HepG2 (cell line): ENCODE results near the gene COQ7. TPM values are rescaled to one million over a fixed set of nuclear protein-coding genes. Genes with fewer than 3 reads are reported as not detected.
A peak's percentile ranks its signal among the peaks of the same experiment; 100 is the strongest.

ENCODE experiments used
- ARID4A ChIP-seq: sonication (generic); formaldehyde crosslinking; IDR thresholded peaks from 2 replicates; pipeline ENCODE4 v1.5.0; 2020; ENCODE audit warnings: mild to moderate bottlenecking, missing genetic modification reagents, borderline replicate concordance
- ARNT2 ChIP-seq: sonication (generic); formaldehyde crosslinking; IDR thresholded peaks from 2 replicates; pipeline ENCODE4 v1.8.0; 2022; ENCODE audit warnings: mild to moderate bottlenecking, low read depth, missing genetic modification reagents, moderate library complexity
- KLF12 ChIP-seq: sonication (generic); formaldehyde crosslinking; IDR thresholded peaks from 2 replicates; pipeline ENCODE4 v1.4.0; 2020; ENCODE audit warnings: missing genetic modification reagents, borderline replicate concordance
- SIX1 ChIP-seq: sonication (generic); formaldehyde crosslinking; IDR thresholded peaks from 2 replicates; pipeline ENCODE4 v1.4.0; 2020; ENCODE audit warnings: missing genetic modification reagents, borderline replicate concordance
- SRSF1 ChIP-seq: fragments of 200-400 bp; formaldehyde crosslinking; optimal IDR thresholded peaks from 2 replicates; pipeline ENCODE3; 2017; ENCODE audit warnings: mild to moderate bottlenecking, low read depth, low read length, moderate library complexity
- SRSF4 ChIP-seq: fragments of 200-400 bp; formaldehyde crosslinking; IDR thresholded peaks from one replicate; pipeline ENCODE4 v1.6.1; 2018; ENCODE audit warnings: mild to moderate bottlenecking, low read depth, low read length, moderate library complexity; ENCODE audit not compliant: poor library complexity, severe bottlenecking
- U2AF2 ChIP-seq: fragments of 200-400 bp; formaldehyde crosslinking; IDR thresholded peaks from 2 replicates; pipeline ENCODE4 v1.6.1; 2017; ENCODE audit warnings: low read depth, mild to moderate bottlenecking, low read length
- ZMYM3 ChIP-seq: sonication (generic); formaldehyde crosslinking; IDR thresholded peaks from 2 replicates; pipeline ENCODE4 v1.5.1; 2020; ENCODE audit warnings: mild to moderate bottlenecking, missing genetic modification reagents
- ZNF138 ChIP-seq: sonication (generic); formaldehyde crosslinking; IDR thresholded peaks from 2 replicates; pipeline ENCODE4 v1.5.0; 2020; ENCODE audit warnings: mild to moderate bottlenecking, low read depth, missing genetic modification reagents
- ZNF34 ChIP-seq: sonication (generic); formaldehyde crosslinking; IDR thresholded peaks from 2 replicates; pipeline ENCODE4 v1.4.0; 2020; ENCODE audit warnings: mild to moderate bottlenecking, missing genetic modification reagents, borderline replicate concordance
- ZNF407 ChIP-seq: sonication (generic); formaldehyde crosslinking; IDR thresholded peaks from one replicate; pipeline ENCODE4 v1.5.1; 2020; ENCODE audit warnings: mild to moderate bottlenecking, missing genetic modification reagents; ENCODE audit errors: not compliant biosample characterization
- ZNF501 ChIP-seq: sonication (generic); formaldehyde crosslinking; IDR thresholded peaks from 2 replicates; pipeline ENCODE4 v1.5.1; 2020; ENCODE audit warnings: mild to moderate bottlenecking, moderate library complexity, missing genetic modification reagents
- ZNF543 ChIP-seq: sonication (generic); formaldehyde crosslinking; IDR thresholded peaks from 2 replicates; pipeline ENCODE4 v1.4.0; 2020; ENCODE audit warnings: mild to moderate bottlenecking, missing genetic modification reagents
- ZNF556 ChIP-seq: sonication (generic); formaldehyde crosslinking; IDR thresholded peaks from 2 replicates; pipeline ENCODE4 v1.4.0; 2020; ENCODE audit warnings: mild to moderate bottlenecking, missing genetic modification reagents, borderline replicate concordance
- ZNF747 ChIP-seq: sonication (generic); formaldehyde crosslinking; IDR thresholded peaks from 2 replicates; pipeline ENCODE4 v1.8.1; 2023; ENCODE audit warnings: missing genetic modification reagents, mild to moderate bottlenecking, borderline replicate concordance
- polyA plus RNA-seq, 8 experiments: library from polyadenylated mRNA; depleted of rRNA in 3 of 8; stranded (reverse) in 7 of 8; unstranded in 1 of 8; fragments of >200 nt; fragmentation: Illumina TruSeq in 4 of 8; extraction: Trizol in 4 of 8; gene quantifications; 2 replicates each; pipeline versions ENCODE4 v1.2.1 to v1.2.3, GENCODE V29; 2011 to 2016; ENCODE audit warnings: low read depth in 4 of 8, missing spikeins in 1 of 8, mixed read lengths in 1 of 8; ENCODE audit not compliant: insufficient read depth in 1 of 8
- total RNA-seq, 5 experiments: library from RNA; depleted of rRNA; stranded (reverse); fragments of >200 nt; fragmentation: Illumina TruSeq; extraction: Trizol; gene quantifications; 2 replicates each; pipeline ENCODE4 v1.2.3, GENCODE V29; 2016; ENCODE audit warnings: low read depth in 1 of 5

COQ7 gene
- total and polyA plus RNA-seq, 2 of the 13 experiments (the other 11 are each of a cell fraction or from before 2014, with no cell fraction given) = 20.1 to 45.7 TPM

- TF ChIP-seq ZNF407 (peak; percentile 69), SIX1 (0 out of 2 replicates have a peak, but pooled peaks have one; percentile 22), ZNF543 (peak; percentile 94), SRSF1 (peak; percentile 94), ZNF556 (peak; percentile 89), ARID4A (CRISPR knock-in tag) (peak; percentile 60; the same call in 1 of the 2 replicates), ZMYM3 (CRISPR knock-in tag) (peak; percentile 85; the same call in 1 of the 2 replicates), ZNF138 (CRISPR knock-in tag) (no peak; the same call in 1 of the 2 replicates), ZNF34 (CRISPR knock-in tag) (no peak), KLF12 (CRISPR knock-in tag) (peak; percentile 95; the same call in 1 of the 2 replicates), ZNF747 (CRISPR knock-in tag) (peak; percentile 84; the same call in 1 of the 2 replicates), ARNT2 (CRISPR knock-in tag) (peak; percentile 91), U2AF2 (no peak), SRSF4 (no peak), ZNF501 (CRISPR knock-in tag) (peak; percentile 63)
Measured at GRCh38 chr16:19113577-19114358, 46.4 kb downstream of the COQ7 start, which contains the start of gene ITPRIPL2 (continued).
